Measurements from ENCODE around the gene CCDC142. TPM values are rescaled to one million over a fixed set of nuclear protein-coding genes. Genes with fewer than 3 reads are reported as not detected.

The CCDC142 gene
- total RNA-seq, 1 donor from 2014 or later, result 41.3 TPM

GRCh38 chr2:74458132-74458937 is 24.5 kb downstream of the CCDC142 start, which contains the start of gene WBP1:
Gene WBP1, plus strand, starts transcription at chr2:74458438. Its CDS starts 165 bp downstream, at chr2:74458603.
- DNase-seq (ENCODE audit: extremely low spot score in 2 of 2), result peak; percentile 100
- Histone ChIP-seq H3K36me3 (peaks cover 0 to 12% of the 10 kb centered on the region in 2 donors), H3K27me3 (no peaks in the 10 kb centered on the region), H3K4me1 (peaks cover 37% of the 10 kb centered on the region), H3K27ac (peak within 1 kb of the TSS; percentile 96), H3K9me3 (no peaks in the 10 kb centered on the region), H3K4me3 (peak within 1 kb of the TSS; percentile 79 to 88)
- TF ChIP-seq, protein P1, sequence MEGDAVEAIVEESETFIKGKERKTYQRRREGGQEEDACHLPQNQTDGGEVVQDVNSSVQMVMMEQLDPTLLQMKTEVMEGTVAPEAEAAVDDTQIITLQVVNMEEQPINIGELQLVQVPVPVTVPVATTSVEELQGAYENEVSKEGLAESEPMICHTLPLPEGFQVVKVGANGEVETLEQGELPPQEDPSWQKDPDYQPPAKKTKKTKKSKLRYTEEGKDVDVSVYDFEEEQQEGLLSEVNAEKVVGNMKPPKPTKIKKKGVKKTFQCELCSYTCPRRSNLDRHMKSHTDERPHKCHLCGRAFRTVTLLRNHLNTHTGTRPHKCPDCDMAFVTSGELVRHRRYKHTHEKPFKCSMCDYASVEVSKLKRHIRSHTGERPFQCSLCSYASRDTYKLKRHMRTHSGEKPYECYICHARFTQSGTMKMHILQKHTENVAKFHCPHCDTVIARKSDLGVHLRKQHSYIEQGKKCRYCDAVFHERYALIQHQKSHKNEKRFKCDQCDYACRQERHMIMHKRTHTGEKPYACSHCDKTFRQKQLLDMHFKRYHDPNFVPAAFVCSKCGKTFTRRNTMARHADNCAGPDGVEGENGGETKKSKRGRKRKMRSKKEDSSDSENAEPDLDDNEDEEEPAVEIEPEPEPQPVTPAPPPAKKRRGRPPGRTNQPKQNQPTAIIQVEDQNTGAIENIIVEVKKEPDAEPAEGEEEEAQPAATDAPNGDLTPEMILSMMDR (IDR thresholded peaks at IDR 0.05), result no peak
- TF ChIP-seq POLR2AphosphoS5 (IDR thresholded peaks at IDR 0.05; ENCODE audit: insufficient read depth in 1 of 2, low read depth in 1 of 2) (peak; percentile 77 to 90), POLR2A (IDR thresholded peaks at IDR 0.05) (peak in 1 of 2 donors; percentile 7)
- intact Hi-C loops (cut with DNase I), result no loop called here

DNA sequence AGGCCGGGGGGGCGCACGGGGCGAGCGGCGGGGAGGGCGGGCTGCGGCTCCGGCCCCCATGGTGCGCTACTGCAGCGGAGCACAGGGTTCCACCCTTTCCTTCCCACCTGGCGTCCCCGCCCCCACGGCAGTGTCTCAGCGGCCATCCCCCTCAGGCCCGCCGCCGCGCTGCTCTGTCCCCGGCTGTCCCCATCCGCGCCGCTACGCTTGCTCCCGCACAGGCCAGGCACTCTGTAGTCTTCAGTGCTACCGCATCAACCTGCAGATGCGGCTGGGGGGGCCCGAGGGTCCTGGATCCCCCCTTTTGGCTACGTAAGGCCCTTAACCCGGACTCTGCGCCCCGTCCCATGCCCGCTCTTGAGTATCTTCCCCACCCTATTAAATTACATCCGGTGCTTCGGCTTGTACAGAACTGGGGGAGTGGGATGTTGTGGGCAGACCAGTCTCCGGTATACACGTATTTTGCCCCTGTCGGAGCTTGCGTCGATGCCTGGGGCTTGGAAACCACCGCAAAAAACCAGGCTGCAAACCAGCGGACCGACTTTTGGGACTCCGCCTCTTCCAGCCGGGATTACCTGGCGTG is 25.2 kb downstream of the CCDC142 start:
- H3K9me3 ChIP-seq, result no peaks in the 10 kb centered on the region
- peaks cover 35% of the 10 kb centered on the region for H3K4me1 ChIP-seq
- peak overlapping the region; percentile 96 for H3K27ac ChIP-seq
- no peak for DNase-seq (ENCODE audit: extremely low spot score in 2 of 2)
- peaks cover 0 to 7% of the 10 kb centered on the region in 2 donors for H3K36me3 ChIP-seq
- peak overlapping the region; percentile 79 to 88 for H3K4me3 ChIP-seq
- intact Hi-C loops (cut with DNase I), result no loop called here
- TF ChIP-seq, protein P1 (IDR thresholded peaks at IDR 0.05), result no peak
- TF ChIP-seq POLR2AphosphoS5 (IDR thresholded peaks at IDR 0.05; ENCODE audit: insufficient read depth in 1 of 2, low read depth in 1 of 2) (peak in 1 of 2 donors; percentile 96), POLR2A (IDR thresholded peaks at IDR 0.05) (peak in 1 of 2 donors; percentile 82)
- H3K27me3 ChIP-seq, result no peaks in the 10 kb centered on the region

DNA sequence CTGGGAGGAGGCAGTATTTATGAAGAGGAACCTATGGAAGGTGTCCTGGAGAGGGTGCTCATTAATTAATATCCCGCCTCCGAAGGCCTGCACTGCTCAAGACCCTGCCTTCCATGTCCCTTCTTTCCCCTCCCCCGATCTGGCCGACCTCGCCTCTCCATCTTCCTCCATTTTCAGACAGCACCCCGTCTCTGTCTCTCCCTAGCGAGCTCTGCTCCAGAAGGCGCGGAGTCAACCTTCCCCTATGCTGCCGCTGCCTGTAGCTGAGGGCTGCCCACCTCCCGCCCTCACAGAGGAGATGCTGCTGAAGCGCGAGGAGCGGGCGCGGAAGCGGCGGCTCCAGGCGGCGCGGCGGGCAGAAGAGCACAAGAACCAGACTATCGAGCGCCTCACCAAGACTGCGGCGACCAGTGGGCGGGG is 25.7 kb downstream of the CCDC142 start:
- Histone ChIP-seq H3K27ac (peak overlapping the region; percentile 96), H3K4me3 (peak overlapping the region; percentile 79 to 88), H3K4me1 (peaks cover 35% of the 10 kb centered on the region), H3K36me3 (peaks cover 0 to 2% of the 10 kb centered on the region in 2 donors), H3K27me3 (no peaks in the 10 kb centered on the region), H3K9me3 (no peaks in the 10 kb centered on the region)
- no peak for DNase-seq (ENCODE audit: extremely low spot score in 2 of 2)
- intact Hi-C loops (cut with DNase I), result no loop called here
- TF ChIP-seq POLR2A (IDR thresholded peaks at IDR 0.05), result no peak
- TF ChIP-seq, protein P1 (IDR thresholded peaks at IDR 0.05), result no peak
- no peak for TF ChIP-seq POLR2AphosphoS5 (IDR thresholded peaks at IDR 0.05; ENCODE audit: insufficient read depth in 1 of 2, low read depth in 1 of 2)

GRCh38 chr2:74454654-74455511 is 27.9 kb downstream of the CCDC142 start, which contains the start of gene INO80B:
Gene INO80B, plus strand, starts transcription at chr2:74455087. Its CDS starts 30 bp downstream, at chr2:74455117.
- DNase-seq (ENCODE audit: extremely low spot score in 2 of 2), result peak in 1 of 2 donors; percentile 98
- TF ChIP-seq POLR2A (IDR thresholded peaks at IDR 0.05) (peak in 1 of 2 donors; percentile 9), POLR2AphosphoS5 (IDR thresholded peaks at IDR 0.05; ENCODE audit: insufficient read depth in 1 of 2, low read depth in 1 of 2) (peak; percentile 84 to 99)
- TF ChIP-seq, protein P1 (IDR thresholded peaks at IDR 0.05), result peak in 1 of 3 experiments; percentile 30
- intact Hi-C loops (cut with DNase I), result no loop called here
- H3K4me3 ChIP-seq, result peak within 1 kb of the TSS; percentile 52 to 65
- no peaks in the 10 kb centered on the region for H3K27me3 ChIP-seq
- peak within 1 kb of the TSS; percentile 67 for H3K27ac ChIP-seq
- H3K9me3 ChIP-seq, result no peaks in the 10 kb centered on the region
- peaks cover 35% of the 10 kb centered on the region for H3K4me1 ChIP-seq
- H3K36me3 ChIP-seq, result no peaks in the 10 kb centered on the region
